ENCODE data around the gene TOP2A.

The TOP2A gene

GRCh38 chr17:40452216-40452787, 34.6 kb upstream of the TOP2A start:
- DNase-seq (ENCODE audit: low read depth), result no peak

- no peak for DNase-seq (ENCODE audit: low read depth)
Observed at GRCh38 chr17:40451420-40451819, 33.7 kb upstream of the TOP2A start.

- peak; percentile 27 for DNase-seq (ENCODE audit: low read depth)
Observed at GRCh38 chr17:40450175-40450574, 32.5 kb upstream of the TOP2A start.

GRCh38 chr17:40448639-40449261, 31.1 kb upstream of the TOP2A start:
- DNase-seq (ENCODE audit: low read depth), result no peak

- no peak for DNase-seq (ENCODE audit: low read depth)
Observed at GRCh38 chr17:40448213-40448638, 30.5 kb upstream of the TOP2A start.

- DNase-seq (ENCODE audit: low read depth), result no peak
Observed at GRCh38 chr17:40447806-40448205, 30.1 kb upstream of the TOP2A start.

- no peak for DNase-seq (ENCODE audit: low read depth)
Observed at GRCh38 chr17:40447148-40447644, 29.5 kb upstream of the TOP2A start.

- DNase-seq (ENCODE audit: low read depth), result no peak
Observed at GRCh38 chr17:40445751-40446468, 28.2 kb upstream of the TOP2A start.

GRCh38 chr17:40443988-40444899, 26.5 kb upstream of the TOP2A start:
- no peak for DNase-seq (ENCODE audit: low read depth)

- peak; percentile 59 for DNase-seq (ENCODE audit: low read depth)
Observed at GRCh38 chr17:40443196-40443987, 25.7 kb upstream of the TOP2A start, which contains the start of gene IGFBP4. Gene IGFBP4 (plus strand): TSS chr17:40443450. CDS start chr17:40443736, 286 bp downstream.

GRCh38 chr17:40442392-40443195, 24.9 kb upstream of the TOP2A start:
- DNase-seq (ENCODE audit: low read depth), result no peak

GRCh38 chr17:40440166-40440565, 22.5 kb upstream of the TOP2A start:
- no peak for DNase-seq (ENCODE audit: low read depth)

GRCh38 chr17:40437095-40437732, 19.5 kb upstream of the TOP2A start:
- no peak for DNase-seq (ENCODE audit: low read depth)

GRCh38 chr17:40436636-40437035, 18.9 kb upstream of the TOP2A start:
- no peak for DNase-seq (ENCODE audit: low read depth)

GRCh38 chr17:40433551-40434415, 16.1 kb upstream of the TOP2A start:
- no peak for DNase-seq (ENCODE audit: low read depth)

- no peak for DNase-seq (ENCODE audit: low read depth)
Observed at GRCh38 chr17:40432864-40433528, 15.3 kb upstream of the TOP2A start.

GRCh38 chr17:40431231-40431602, 13.5 kb upstream of the TOP2A start:
- no peak for DNase-seq (ENCODE audit: low read depth)
